Spleen (tissue), 11 donors: ENCODE results near the gene NFIA. TPM values are rescaled to one million over a fixed set of nuclear protein-coding genes. Genes with fewer than 3 reads are reported as not detected.

Experiments used
- DNase-seq: peaks from one replicate; pipeline ENCODE4 v3.0.0-alpha.2; 2020
- H3K27ac ChIP-seq, 8 donors: fragments of 200-600 bp; sonication (generic) in 7 of 8; 1 replicate in 4 of 8; 2 replicates in 4 of 8; pipeline versions ENCODE4 v1.5.0 to v1.8.0; 2016 to 2021; ENCODE audit warnings: inconsistent platforms in 4 of 8, mild to moderate bottlenecking in 4 of 8, moderate library complexity in 1 of 8
- H3K27me3 ChIP-seq, 7 donors: fragments of 200-600 bp; sonication (generic) in 6 of 7; replicated peaks in 1 of 7; 1 replicate in 4 of 7; 2 replicates in 3 of 7; pipeline versions ENCODE4 v1.5.0 to v1.8.0; 2016 to 2021; ENCODE audit warnings: inconsistent platforms in 3 of 7, mild to moderate bottlenecking in 1 of 7
- H3K36me3 ChIP-seq, 6 donors: fragments of 200-600 bp; sonication (generic) in 5 of 6; 1 replicate in 4 of 6; 2 replicates in 2 of 6; pipeline versions ENCODE4 v1.5.0 to v1.8.0; 2016 to 2021; ENCODE audit warnings: inconsistent platforms in 2 of 6
- H3K4me1 ChIP-seq, 6 donors: fragments of 200-600 bp; sonication (generic) in 5 of 6; 1 replicate in 3 of 6; 2 replicates in 3 of 6; pipeline versions ENCODE4 v1.5.0 to v1.8.0; 2016 to 2021; ENCODE audit warnings: inconsistent platforms in 3 of 6
- H3K4me3 ChIP-seq, 8 donors: fragments of 200-600 bp; sonication (generic) in 7 of 8; 1 replicate in 4 of 8; 2 replicates in 4 of 8; pipeline versions ENCODE4 v1.5.0 to v1.8.0; 2016 to 2021; ENCODE audit warnings: inconsistent platforms in 4 of 8, mild to moderate bottlenecking in 4 of 8, moderate library complexity in 2 of 8
- H3K9me3 ChIP-seq, 8 donors: fragments of 200-600 bp; sonication (generic) in 7 of 8; 1 replicate in 4 of 8; 2 replicates in 4 of 8; pipeline versions ENCODE4 v1.5.0 to v1.8.0; 2016 to 2021; ENCODE audit warnings: inconsistent platforms in 4 of 8
- CTCF ChIP-seq, 11 experiments: fragments of 200-600 bp in 7 of 11; fragments of 450-650 bp in 4 of 11; sonication (generic) in 4 of 11; IDR thresholded peaks in 8 of 11; conservative IDR thresholded peaks in 3 of 11; 1 replicate in 7 of 11; 2 replicates in 4 of 11; pipeline versions ENCODE4 v1.4.0 to v1.8.0; 2016 to 2021; ENCODE audit warnings: antibody characterized with exemption in 11 of 11, inconsistent platforms in 4 of 11, mild to moderate bottlenecking in 1 of 11
- POLR2A ChIP-seq, 3 donors: fragments of 450-650 bp; IDR thresholded peaks; one replicate each; pipeline ENCODE4 v1.5.1; 2017; ENCODE audit warnings: antibody characterized with exemption in 3 of 3, mild to moderate bottlenecking in 1 of 3
- POLR2AphosphoS5 ChIP-seq, 3 donors: sonication (generic); formaldehyde crosslinking; IDR thresholded peaks; one replicate each; pipeline ENCODE4 v1.5.1; 2017; ENCODE audit warnings: antibody characterized with exemption in 3 of 3
- WGBS, 5 donors: extraction: QIAGEN DNeasy Blood & Tissue Kit in 3 of 5; methylation state at CpG; one replicate each; pipeline versions ENCODE4 v1.1.5 to v1.1.7; 2013 to 2018; 5-methylcytosine and 5-hydroxymethylcytosine counted together
- intact Hi-C: fragments of 100-400 bp; cut with DNase I; formaldehyde crosslinking; loops from one replicate; pipeline ENCODE4 v1.15.0; 2023; ENCODE audit warnings: low total_unique reads
- polyA plus RNA-seq, 3 donors: library from polyadenylated mRNA; stranded (reverse); fragments of 200-250 nt; gene quantifications; one replicate each; pipeline ENCODE4 v1.2.1, GENCODE V29; 2013
- total RNA-seq, 7 donors: library from RNA; depleted of rRNA in 3 of 7; stranded (reverse); fragments of >200 nt in 3 of 7; fragmentation: NEBNext Ultra II Directional in 4 of 7; extraction: Animal tissue kit (Norgen Biotek cat#: 25700) in 4 of 7; gene quantifications; one replicate each; pipeline versions ENCODE4 v1.1.0 to v1.2.1, GENCODE V29; 2016 to 2021
- donor health status: healthy with polysubstance abuse.
- donor health status: DM: no; HTN: no; CAD: no; lungs with moderate emphysema.
- donor health status: DM: no; HTN: no; CAD: no.
- donor health status: Bipolar disorder and iron deficiency.
- donor health status: healthy.
- donor health status: DM: no; HTN: no; CAD: no.
- donor health status: DM: yes; HTN: yes; CAD: no.

The NFIA gene
- total and polyA plus RNA-seq, 10 donors: 3.1 to 76.8 (median 35.5) TPM

GRCh38 chr1:61224609-61225008 lies 142.2 kb downstream of the NFIA start:
- DNase-seq: no peak
- H3K4me3 ChIP-seq: no peak overlapping the region
- peaks cover 0 to 17% (median 0%) of the 10 kb centered on the region in 6 donors for H3K4me1 ChIP-seq
- no peaks in the 10 kb centered on the region for H3K27me3 ChIP-seq
- intact Hi-C loops: no loop called here
- H3K9me3 ChIP-seq: no peaks in the 10 kb centered on the region
- TF ChIP-seq CTCF (IDR thresholded peaks at IDR 0.05 in 8 of 11, conservative IDR thresholded peaks at IDR 0.05 in 3 of 11) (no peak), POLR2A (IDR thresholded peaks at IDR 0.05) (no peak), POLR2AphosphoS5 (IDR thresholded peaks at IDR 0.05) (no peak)
- no peaks in the 10 kb centered on the region for H3K36me3 ChIP-seq
- 69 to 83% (median 72%) methylated on average over 1 of the region's 1 CpG for WGBS, 5 donors
- no peak overlapping the region for H3K27ac ChIP-seq

GRCh38 chr1:61225478-61225877 lies 143.1 kb downstream of the NFIA start:
- no peak for TF ChIP-seq POLR2A (IDR thresholded peaks at IDR 0.05)
- TF ChIP-seq CTCF (IDR thresholded peaks at IDR 0.05 in 8 of 11, conservative IDR thresholded peaks at IDR 0.05 in 3 of 11): no peak
- TF ChIP-seq POLR2AphosphoS5 (IDR thresholded peaks at IDR 0.05): no peak
- no peaks in the 10 kb centered on the region for H3K9me3 ChIP-seq
- peaks cover 0 to 17% (median 0%) of the 10 kb centered on the region in 6 donors for H3K4me1 ChIP-seq
- H3K27ac ChIP-seq: no peak overlapping the region
- no peak for DNase-seq
- no peak overlapping the region for H3K4me3 ChIP-seq
- no peaks in the 10 kb centered on the region for H3K27me3 ChIP-seq
- intact Hi-C loops: no loop called here
- WGBS, 5 donors: 88 to 94% (median 93%) methylated on average over 9 of the region's 9 CpGs
- no peaks in the 10 kb centered on the region for H3K36me3 ChIP-seq

- no peak for TF ChIP-seq CTCF (IDR thresholded peaks at IDR 0.05 in 8 of 11, conservative IDR thresholded peaks at IDR 0.05 in 3 of 11)
- TF ChIP-seq POLR2AphosphoS5 (IDR thresholded peaks at IDR 0.05): no peak
- TF ChIP-seq POLR2A (IDR thresholded peaks at IDR 0.05): no peak
- DNase-seq: no peak
- Histone ChIP-seq H3K27me3 (no peaks in the 10 kb centered on the region), H3K9me3 (no peaks in the 10 kb centered on the region), H3K36me3 (no peaks in the 10 kb centered on the region), H3K4me3 (no peak overlapping the region), H3K4me1 (peaks cover 0 to 17% (median 0%) of the 10 kb centered on the region in 6 donors), H3K27ac (no peak overlapping the region)
- intact Hi-C loops: no loop called here
- 77 to 92% (median 83%) methylated on average over 12 of the region's 12 CpGs for WGBS, 5 donors
These were observed 144.6 kb downstream of the NFIA start for GRCh38 chr1:61226791-61227567.

GRCh38 chr1:61227857-61228550 lies 145.6 kb downstream of the NFIA start:
- no peak overlapping the region for H3K27ac ChIP-seq
- H3K27me3 ChIP-seq: no peaks in the 10 kb centered on the region
- no peaks in the 10 kb centered on the region for H3K36me3 ChIP-seq
- H3K4me1 ChIP-seq: peaks cover 0 to 17% (median 0%) of the 10 kb centered on the region in 6 donors
- intact Hi-C loops: no loop called here
- TF ChIP-seq POLR2A (IDR thresholded peaks at IDR 0.05): no peak
- TF ChIP-seq CTCF (IDR thresholded peaks at IDR 0.05 in 8 of 11, conservative IDR thresholded peaks at IDR 0.05 in 3 of 11): no peak
- TF ChIP-seq POLR2AphosphoS5 (IDR thresholded peaks at IDR 0.05): no peak
- DNase-seq: no peak
- H3K9me3 ChIP-seq: no peaks in the 10 kb centered on the region
- 71 to 85% (median 77%) methylated on average over 4 of the region's 4 CpGs for WGBS, 5 donors
- H3K4me3 ChIP-seq: no peak overlapping the region
